Activated naive CD4-positive, alpha-beta T cell treated with anti-CD3 and anti-CD28 coated beads, Interleukin-2, amount 10 ng/mL, durations not matched to agents 7 days and 5 days (primary cell): ENCODE data around the gene FAM168B.

Experiments
- CTCF ChIA-PET: fragments of 350-600 bp; sonication (Branson Sonifier 250); formaldehyde crosslinking; loops from one replicate; lab custom pipeline; 2021; ENCODE audit warnings: antibody characterized with exemption; lab: Charles Lee
- DNase-seq: peaks from one replicate; pipeline ENCODE4 v3.0.0-alpha.2; 2020
- H3K27ac Mint-ChIP-seq: one replicate; pipeline ENCODE4 v1.8.0; 2021; ENCODE audit warnings: mild to moderate bottlenecking, moderate library complexity, mixed read lengths
- H3K27me3 Mint-ChIP-seq: one replicate; pipeline ENCODE4 v1.8.0; 2021; ENCODE audit warnings: mild to moderate bottlenecking, mixed read lengths
- H3K36me3 Mint-ChIP-seq: one replicate; pipeline ENCODE4 v1.8.0; 2021; ENCODE audit warnings: mixed read lengths
- H3K4me1 Mint-ChIP-seq: one replicate; pipeline ENCODE4 v1.8.0; 2021; ENCODE audit warnings: mixed read lengths
- H3K4me3 Mint-ChIP-seq: one replicate; pipeline ENCODE4 v1.8.0; 2021; ENCODE audit warnings: mild to moderate bottlenecking, moderate library complexity, mixed read lengths
- H3K9me3 Mint-ChIP-seq: one replicate; pipeline ENCODE4 v1.8.0; 2021; ENCODE audit warnings: mixed read lengths

The FAM168B gene

GRCh38 chr2:131035826-131036231, 57.4 kb downstream of the FAM168B start:
- CTCF ChIA-PET = no interaction called here
- no peak overlapping the region for H3K27ac Mint-ChIP-seq
- H3K9me3 Mint-ChIP-seq = no peaks in the 10 kb centered on the region
- DNase-seq = no peak
- H3K36me3 Mint-ChIP-seq = no peaks in the 10 kb centered on the region
- H3K27me3 Mint-ChIP-seq = peaks cover 93% of the 10 kb centered on the region
- H3K4me3 Mint-ChIP-seq = no peak overlapping the region
- peaks cover 17% of the 10 kb centered on the region for H3K4me1 Mint-ChIP-seq

GRCh38 chr2:131035112-131035825, 58.0 kb downstream of the FAM168B start:
- Mint-ChIP-seq H3K27ac (no peak overlapping the region), H3K9me3 (no peaks in the 10 kb centered on the region), H3K27me3 (peaks cover 95% of the 10 kb centered on the region), H3K4me1 (peaks cover 11% of the 10 kb centered on the region), H3K36me3 (no peaks in the 10 kb centered on the region), H3K4me3 (peak overlapping the region; percentile 21)
- no peak for DNase-seq
- CTCF ChIA-PET = no interaction called here

GRCh38 chr2:131034122-131035051, 58.9 kb downstream of the FAM168B start:
- H3K27me3 Mint-ChIP-seq = peaks cover 93% of the 10 kb centered on the region
- H3K9me3 Mint-ChIP-seq = no peaks in the 10 kb centered on the region
- peak overlapping the region; percentile 33 for H3K4me3 Mint-ChIP-seq
- H3K36me3 Mint-ChIP-seq = no peaks in the 10 kb centered on the region
- CTCF ChIA-PET = no interaction called here
- H3K4me1 Mint-ChIP-seq = peaks cover 6% of the 10 kb centered on the region
- DNase-seq = peak; percentile 43
- no peak overlapping the region for H3K27ac Mint-ChIP-seq

- Mint-ChIP-seq H3K9me3 (no peaks in the 10 kb centered on the region), H3K36me3 (no peaks in the 10 kb centered on the region), H3K4me3 (no peak overlapping the region), H3K27ac (no peak overlapping the region), H3K4me1 (peaks cover 2% of the 10 kb centered on the region), H3K27me3 (peaks cover 88% of the 10 kb centered on the region)
- CTCF ChIA-PET = no interaction called here
- no peak for DNase-seq
Measured at GRCh38 chr2:131033786-131034121, 59.5 kb downstream of the FAM168B start.

GRCh38 chr2:131032393-131032836, 60.8 kb downstream of the FAM168B start:
- H3K27ac Mint-ChIP-seq = no peak overlapping the region
- H3K4me3 Mint-ChIP-seq = no peak overlapping the region
- no peaks in the 10 kb centered on the region for H3K36me3 Mint-ChIP-seq
- DNase-seq = no peak
- H3K27me3 Mint-ChIP-seq = peaks cover 88% of the 10 kb centered on the region
- CTCF ChIA-PET = no interaction called here
- no peaks in the 10 kb centered on the region for H3K4me1 Mint-ChIP-seq
- H3K9me3 Mint-ChIP-seq = no peaks in the 10 kb centered on the region

- peaks cover 82% of the 10 kb centered on the region for H3K27me3 Mint-ChIP-seq
- no peak for DNase-seq
- no peaks in the 10 kb centered on the region for H3K9me3 Mint-ChIP-seq
- H3K36me3 Mint-ChIP-seq = no peaks in the 10 kb centered on the region
- H3K27ac Mint-ChIP-seq = no peak overlapping the region
- CTCF ChIA-PET = no interaction called here
- no peaks in the 10 kb centered on the region for H3K4me1 Mint-ChIP-seq
- no peak overlapping the region for H3K4me3 Mint-ChIP-seq
Measured at GRCh38 chr2:131031875-131032274, 61.4 kb downstream of the FAM168B start.

GRCh38 chr2:131031431-131031841, 61.8 kb downstream of the FAM168B start:
- Mint-ChIP-seq H3K27ac (no peak overlapping the region), H3K4me1 (no peaks in the 10 kb centered on the region), H3K4me3 (no peak overlapping the region), H3K9me3 (no peaks in the 10 kb centered on the region), H3K36me3 (no peaks in the 10 kb centered on the region), H3K27me3 (peaks cover 78% of the 10 kb centered on the region)
- DNase-seq = no peak
- CTCF ChIA-PET = no interaction called here

- Mint-ChIP-seq H3K36me3 (no peaks in the 10 kb centered on the region), H3K4me1 (no peaks in the 10 kb centered on the region), H3K4me3 (no peak overlapping the region), H3K27me3 (peaks cover 69% of the 10 kb centered on the region), H3K9me3 (no peaks in the 10 kb centered on the region), H3K27ac (no peak overlapping the region)
- CTCF ChIA-PET = no interaction called here
- DNase-seq = no peak
Measured at GRCh38 chr2:131030478-131030971, 62.7 kb downstream of the FAM168B start.

GRCh38 chr2:131029812-131030211, 63.4 kb downstream of the FAM168B start:
- Mint-ChIP-seq H3K36me3 (no peaks in the 10 kb centered on the region), H3K4me1 (no peaks in the 10 kb centered on the region), H3K27me3 (peaks cover 70% of the 10 kb centered on the region), H3K4me3 (no peak overlapping the region), H3K27ac (no peak overlapping the region), H3K9me3 (no peaks in the 10 kb centered on the region)
- CTCF ChIA-PET = no interaction called here
- DNase-seq = no peak

GRCh38 chr2:131027566-131028528, 65.4 kb downstream of the FAM168B start:
- Mint-ChIP-seq H3K4me3 (no peak overlapping the region), H3K9me3 (no peaks in the 10 kb centered on the region), H3K4me1 (no peaks in the 10 kb centered on the region), H3K27me3 (peaks cover 63% of the 10 kb centered on the region), H3K27ac (no peak overlapping the region), H3K36me3 (no peaks in the 10 kb centered on the region)
- CTCF ChIA-PET = no interaction called here
- no peak for DNase-seq

- no peak for DNase-seq
- CTCF ChIA-PET = no interaction called here
- no peak overlapping the region for H3K4me3 Mint-ChIP-seq
Measured at GRCh38 chr2:131026919-131027318, 66.3 kb downstream of the FAM168B start.

GRCh38 chr2:131023758-131024157, 69.5 kb downstream of the FAM168B start:
- Mint-ChIP-seq H3K4me1 (no peaks in the 10 kb centered on the region), H3K36me3 (no peaks in the 10 kb centered on the region), H3K9me3 (no peaks in the 10 kb centered on the region), H3K4me3 (no peak overlapping the region), H3K27ac (no peak overlapping the region), H3K27me3 (peaks cover 47% of the 10 kb centered on the region)
- no peak for DNase-seq
- CTCF ChIA-PET = no interaction called here

More at GRCh38 chr2:131026919-131027318, 66.3 kb downstream of the FAM168B start:
- Mint-ChIP-seq H3K27ac (no peak overlapping the region), H3K36me3 (no peaks in the 10 kb centered on the region), H3K4me1 (no peaks in the 10 kb centered on the region), H3K27me3 (peaks cover 55% of the 10 kb centered on the region), H3K9me3 (no peaks in the 10 kb centered on the region)

- Mint-ChIP-seq H3K36me3 (no peaks in the 10 kb centered on the region), H3K9me3 (no peaks in the 10 kb centered on the region), H3K4me3 (no peak overlapping the region), H3K4me1 (no peaks in the 10 kb centered on the region), H3K27ac (no peak overlapping the region), H3K27me3 (peaks cover 46% of the 10 kb centered on the region)
- DNase-seq = no peak
- CTCF ChIA-PET = no interaction called here
Measured at GRCh38 chr2:131022731-131023130, 70.5 kb downstream of the FAM168B start.
